NCI-H146 (cell line): ENCODE measurements around the gene TAF3.

ENCODE experiments used
- DNase-seq: peaks from one replicate; lab custom pipeline; 2025; lab: John Stamatoyannopoulos, UW

TAF3 gene

GRCh38 chr10:8058274-8059111 lies 240.2 kb downstream of the TAF3 start:
- no peak for DNase-seq

GRCh38 chr10:8059191-8059936 lies 241.1 kb downstream of the TAF3 start:
- no peak for DNase-seq

- no peak for DNase-seq
Measured at GRCh38 chr10:8060010-8060703, 241.9 kb downstream of the TAF3 start.

- DNase-seq = no peak
Measured at GRCh38 chr10:8060704-8061121, 242.4 kb downstream of the TAF3 start.

GRCh38 chr10:8061274-8062211 lies 243.2 kb downstream of the TAF3 start:
- DNase-seq = no peak

GRCh38 chr10:8063128-8063908 lies 245.0 kb downstream of the TAF3 start:
- no peak for DNase-seq

GRCh38 chr10:8063935-8064334 lies 245.6 kb downstream of the TAF3 start:
- no peak for DNase-seq

GRCh38 chr10:8064436-8064835 lies 246.1 kb downstream of the TAF3 start:
- no peak for DNase-seq

- no peak for DNase-seq
Measured at GRCh38 chr10:8065651-8066050, 247.3 kb downstream of the TAF3 start.

GRCh38 chr10:8066124-8066523 lies 247.8 kb downstream of the TAF3 start:
- no peak for DNase-seq
